DND-41 (cell line): ENCODE measurements around the gene ERAL1.
A peak's percentile ranks its signal among the peaks of the same experiment; 100 is the strongest.

Experiments
- ATAC-seq: fragments of 200-7000 bp; cut with Tn5 transposase; 3 replicates; pipeline ENCODE4 v1.9.1; 2021; ENCODE audit warnings: low read depth; ENCODE audit not compliant: insufficient read depth
- DNase-seq: peaks from one replicate; pipeline ENCODE4 v3.0.0-alpha.2; 2020
- H2AFZ ChIP-seq: 2 replicates; pipeline ENCODE4 v1.6.0; 2012; ENCODE audit warnings: low read depth, low read length
- H3K27ac ChIP-seq: 2 replicates; pipeline ENCODE4 v1.5.1; 2012; ENCODE audit warnings: low read length, inconsistent platforms
- H3K27me3 ChIP-seq: fragments of 200-600 bp; sonication (generic); 2 replicates; pipeline ENCODE4 v1.6.0; 2012; ENCODE audit warnings: low read length, mild to moderate bottlenecking, inconsistent platforms; ENCODE audit not compliant: insufficient read depth, poor library complexity
- H3K36me3 ChIP-seq: 2 replicates; pipeline ENCODE4 v1.5.1; 2012; ENCODE audit warnings: low read length, inconsistent platforms; ENCODE audit not compliant: insufficient read depth
- H3K4me1 ChIP-seq: 2 replicates; pipeline ENCODE4 v1.5.1; 2012; ENCODE audit warnings: mild to moderate bottlenecking, low read length; ENCODE audit not compliant: insufficient read depth
- H3K4me2 ChIP-seq: 2 replicates; pipeline ENCODE4 v1.6.0; 2012; ENCODE audit warnings: mild to moderate bottlenecking, moderate library complexity, low read length, inconsistent platforms; ENCODE audit not compliant: insufficient read depth
- H3K4me3 ChIP-seq, 2 experiments: fragments of 200-600 bp in 1 of 2; shearing (Covaris generic) in 1 of 2; 2 replicates each; pipeline ENCODE4 v1.5.1; 2012 to 2016; ENCODE audit warnings: inconsistent platforms in 2 of 2, low read length in 2 of 2, mild to moderate bottlenecking in 2 of 2, low read depth in 1 of 2, moderate library complexity in 1 of 2
- H3K79me2 ChIP-seq: 2 replicates; pipeline ENCODE4 v1.6.0; 2012; ENCODE audit warnings: low read length, inconsistent platforms; ENCODE audit not compliant: insufficient read depth
- H3K9ac ChIP-seq: 2 replicates; pipeline ENCODE4 v1.6.0; 2012; ENCODE audit warnings: low read depth, mild to moderate bottlenecking, inconsistent platforms, low read length, moderate library complexity
- H3K9me3 ChIP-seq: 2 replicates; pipeline ENCODE4 v1.5.1; 2012; ENCODE audit warnings: low read length, moderate library complexity, mild to moderate bottlenecking, inconsistent platforms; ENCODE audit not compliant: insufficient read depth, severe bottlenecking
- H4K20me1 ChIP-seq: 2 replicates; pipeline ENCODE4 v1.6.0; 2012; ENCODE audit warnings: low read length; ENCODE audit not compliant: insufficient read depth
- EZH2 ChIP-seq: IDR thresholded peaks from 3 replicates; pipeline ENCODE4 v1.6.1; 2012; ENCODE audit warnings: borderline replicate concordance, low read depth, mild to moderate bottlenecking, moderate library complexity, low read length, inconsistent platforms; ENCODE audit not compliant: severe bottlenecking
- TF ChIP-seq, protein P1 (sequence below): IDR thresholded peaks from 2 replicates; pipeline ENCODE4 v1.5.1; 2012; ENCODE audit warnings: borderline replicate concordance, low read length, moderate library complexity, mild to moderate bottlenecking; ENCODE audit not compliant: poor library complexity, severe bottlenecking; ENCODE audit errors: extremely low read depth

Gene ERAL1

GRCh38 chr17:28861393-28862203, 6.8 kb downstream of the ERAL1 start:
- DNase-seq = no peak
- Histone ChIP-seq H3K36me3 (peaks cover 29% of the 10 kb centered on the region), H3K79me2 (no peaks in the 10 kb centered on the region), H3K4me2 (no peak overlapping the region), H4K20me1 (no peaks in the 10 kb centered on the region), H2AFZ (no peak overlapping the region), H3K4me3 (no peak overlapping the region), H3K27ac (no peak overlapping the region), H3K9ac (no peak overlapping the region), H3K4me1 (no peaks in the 10 kb centered on the region), H3K27me3 (no peaks in the 10 kb centered on the region), H3K9me3 (no peaks in the 10 kb centered on the region)
- no peak for TF ChIP-seq EZH2
- TF ChIP-seq, protein P1, sequence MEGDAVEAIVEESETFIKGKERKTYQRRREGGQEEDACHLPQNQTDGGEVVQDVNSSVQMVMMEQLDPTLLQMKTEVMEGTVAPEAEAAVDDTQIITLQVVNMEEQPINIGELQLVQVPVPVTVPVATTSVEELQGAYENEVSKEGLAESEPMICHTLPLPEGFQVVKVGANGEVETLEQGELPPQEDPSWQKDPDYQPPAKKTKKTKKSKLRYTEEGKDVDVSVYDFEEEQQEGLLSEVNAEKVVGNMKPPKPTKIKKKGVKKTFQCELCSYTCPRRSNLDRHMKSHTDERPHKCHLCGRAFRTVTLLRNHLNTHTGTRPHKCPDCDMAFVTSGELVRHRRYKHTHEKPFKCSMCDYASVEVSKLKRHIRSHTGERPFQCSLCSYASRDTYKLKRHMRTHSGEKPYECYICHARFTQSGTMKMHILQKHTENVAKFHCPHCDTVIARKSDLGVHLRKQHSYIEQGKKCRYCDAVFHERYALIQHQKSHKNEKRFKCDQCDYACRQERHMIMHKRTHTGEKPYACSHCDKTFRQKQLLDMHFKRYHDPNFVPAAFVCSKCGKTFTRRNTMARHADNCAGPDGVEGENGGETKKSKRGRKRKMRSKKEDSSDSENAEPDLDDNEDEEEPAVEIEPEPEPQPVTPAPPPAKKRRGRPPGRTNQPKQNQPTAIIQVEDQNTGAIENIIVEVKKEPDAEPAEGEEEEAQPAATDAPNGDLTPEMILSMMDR = no peak
- ATAC-seq = 0 out of 3 replicates have a peak, but pooled peaks have one; percentile 27

- ATAC-seq (0 out of 3 replicates have a peak, but pooled peaks have one; percentile 14), DNase-seq (no peak)
- Histone ChIP-seq H2AFZ (no peak overlapping the region), H3K4me2 (no peak overlapping the region), H3K27ac (no peak overlapping the region), H3K9ac (no peak overlapping the region), H3K27me3 (no peaks in the 10 kb centered on the region), H3K36me3 (peaks cover 29% of the 10 kb centered on the region), H3K4me3 (no peak overlapping the region), H3K9me3 (no peaks in the 10 kb centered on the region), H4K20me1 (no peaks in the 10 kb centered on the region), H3K4me1 (no peaks in the 10 kb centered on the region), H3K79me2 (no peaks in the 10 kb centered on the region)
- TF ChIP-seq EZH2 = no peak
- TF ChIP-seq, protein P1 = no peak
Measured at GRCh38 chr17:28862561-28862960, 7.7 kb downstream of the ERAL1 start.

DNA sequence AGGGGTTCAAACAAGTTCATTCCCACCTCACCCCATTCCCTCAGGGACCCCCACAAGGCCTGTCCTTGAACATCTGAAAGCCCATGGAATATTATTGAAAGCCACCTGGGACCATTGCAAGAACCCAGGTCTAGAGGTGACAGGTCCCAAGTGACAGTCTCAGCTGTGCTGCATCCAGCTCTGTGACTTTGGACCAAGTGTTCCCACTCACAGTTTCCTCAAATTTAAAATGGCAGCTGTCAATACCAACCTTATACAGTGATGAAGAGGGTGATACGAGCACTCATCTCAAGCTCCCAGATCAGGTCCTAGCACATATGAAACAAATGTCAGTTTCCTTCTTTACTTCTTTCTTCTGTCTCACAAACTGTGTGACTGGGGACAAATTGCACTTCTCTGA, 9.1 kb downstream of the ERAL1 start:
- DNase-seq (no peak), ATAC-seq (no peak)
- TF ChIP-seq, protein P1 = no peak
- TF ChIP-seq EZH2 = no peak
- Histone ChIP-seq H3K4me1 (no peaks in the 10 kb centered on the region), H3K36me3 (peaks cover 15% of the 10 kb centered on the region), H3K4me2 (no peak overlapping the region), H3K27me3 (no peaks in the 10 kb centered on the region), H3K27ac (no peak overlapping the region), H3K79me2 (no peaks in the 10 kb centered on the region), H3K9ac (no peak overlapping the region), H3K9me3 (no peaks in the 10 kb centered on the region), H2AFZ (no peak overlapping the region), H3K4me3 (no peak overlapping the region), H4K20me1 (no peaks in the 10 kb centered on the region)
